Tibial nerve (tissue), 4 donors: ENCODE measurements around the gene DLX4. TPM values are rescaled to one million over a fixed set of nuclear protein-coding genes. Genes with fewer than 3 reads are reported as not detected.

Experiments
- DNase-seq, 2 donors: peaks; one replicate each; pipeline ENCODE4 v3.0.0-alpha.2; 2019; ENCODE audit warnings: low spot score in 2 of 2
- H3K27ac ChIP-seq, 4 donors: fragments of 200-600 bp; sonication (generic) in 3 of 4; one replicate each; pipeline ENCODE4 v1.5.1; 2017 to 2019; ENCODE audit warnings: mild to moderate bottlenecking in 1 of 4
- H3K27me3 ChIP-seq, 2 donors: fragments of 200-600 bp; sonication (generic) in 1 of 2; one replicate each; pipeline versions ENCODE4 v1.5.1 to v1.6.0; 2017 to 2019
- H3K36me3 ChIP-seq, 3 donors: fragments of 200-600 bp; sonication (generic); one replicate each; pipeline ENCODE4 v1.5.1; 2018 to 2019
- H3K4me1 ChIP-seq, 4 donors: fragments of 200-600 bp; sonication (generic) in 3 of 4; one replicate each; pipeline ENCODE4 v1.5.1; 2017 to 2019
- H3K4me3 ChIP-seq, 4 donors: fragments of 200-600 bp; sonication (generic) in 3 of 4; one replicate each; pipeline ENCODE4 v1.5.1; 2017 to 2019; ENCODE audit warnings: mild to moderate bottlenecking in 1 of 4, moderate library complexity in 1 of 4
- H3K9me3 ChIP-seq, 4 donors: fragments of 200-600 bp; sonication (generic) in 3 of 4; one replicate each; pipeline ENCODE4 v1.5.1; 2017 to 2019
- EP300 ChIP-seq, 2 donors: sonication (generic); formaldehyde crosslinking; IDR thresholded peaks; one replicate each; pipeline ENCODE4 v1.6.1; 2017; ENCODE audit warnings: antibody characterized with exemption in 2 of 2, mild to moderate bottlenecking in 1 of 2
- POLR2A ChIP-seq, 2 donors: fragments of 450-650 bp; IDR thresholded peaks; one replicate each; pipeline ENCODE4 v1.6.1; 2017; ENCODE audit warnings: antibody characterized with exemption in 2 of 2, mild to moderate bottlenecking in 2 of 2, moderate library complexity in 2 of 2
- WGBS, 2 donors: methylation state at CpG; one replicate each; pipeline ENCODE4 v1.1.5; 2018; 5-methylcytosine and 5-hydroxymethylcytosine counted together
- total RNA-seq, 4 donors: library from RNA; depleted of rRNA; stranded (reverse); fragments of >200 nt; gene quantifications; one replicate each; pipeline ENCODE4 v1.1.0, GENCODE V29; 2016
- TF ChIP-seq, protein P1 (sequence below), 5 experiments: fragments of 200-600 bp in 3 of 5; fragments of 450-650 bp in 2 of 5; sonication (generic) in 3 of 5; IDR thresholded peaks; one replicate each; pipeline ENCODE4 v1.5.1; 2016 to 2019; ENCODE audit warnings: antibody characterized with exemption in 5 of 5, mild to moderate bottlenecking in 3 of 5, moderate library complexity in 2 of 5

DLX4 gene
- total RNA-seq, 4 donors from 2014 or later = not detected

- no peak for DNase-seq
- TF ChIP-seq POLR2A (IDR thresholded peaks at IDR 0.05) (no peak), EP300 (IDR thresholded peaks at IDR 0.05) (no peak)
- TF ChIP-seq, protein P1, sequence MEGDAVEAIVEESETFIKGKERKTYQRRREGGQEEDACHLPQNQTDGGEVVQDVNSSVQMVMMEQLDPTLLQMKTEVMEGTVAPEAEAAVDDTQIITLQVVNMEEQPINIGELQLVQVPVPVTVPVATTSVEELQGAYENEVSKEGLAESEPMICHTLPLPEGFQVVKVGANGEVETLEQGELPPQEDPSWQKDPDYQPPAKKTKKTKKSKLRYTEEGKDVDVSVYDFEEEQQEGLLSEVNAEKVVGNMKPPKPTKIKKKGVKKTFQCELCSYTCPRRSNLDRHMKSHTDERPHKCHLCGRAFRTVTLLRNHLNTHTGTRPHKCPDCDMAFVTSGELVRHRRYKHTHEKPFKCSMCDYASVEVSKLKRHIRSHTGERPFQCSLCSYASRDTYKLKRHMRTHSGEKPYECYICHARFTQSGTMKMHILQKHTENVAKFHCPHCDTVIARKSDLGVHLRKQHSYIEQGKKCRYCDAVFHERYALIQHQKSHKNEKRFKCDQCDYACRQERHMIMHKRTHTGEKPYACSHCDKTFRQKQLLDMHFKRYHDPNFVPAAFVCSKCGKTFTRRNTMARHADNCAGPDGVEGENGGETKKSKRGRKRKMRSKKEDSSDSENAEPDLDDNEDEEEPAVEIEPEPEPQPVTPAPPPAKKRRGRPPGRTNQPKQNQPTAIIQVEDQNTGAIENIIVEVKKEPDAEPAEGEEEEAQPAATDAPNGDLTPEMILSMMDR (IDR thresholded peaks at IDR 0.05) = no peak
- WGBS, 2 donors = 80 to 84% methylated on average over 4 of the region's 4 CpGs
- Histone ChIP-seq H3K9me3 (no peaks in the 10 kb centered on the region), H3K4me1 (no peaks in the 10 kb centered on the region), H3K27ac (no peak overlapping the region), H3K4me3 (no peak overlapping the region), H3K36me3 (no peaks in the 10 kb centered on the region), H3K27me3 (peaks cover 0 to 78% of the 10 kb centered on the region in 2 donors)
Measured at GRCh38 chr17:49979748-49980479, 10.9 kb downstream of the DLX4 start.

DNA sequence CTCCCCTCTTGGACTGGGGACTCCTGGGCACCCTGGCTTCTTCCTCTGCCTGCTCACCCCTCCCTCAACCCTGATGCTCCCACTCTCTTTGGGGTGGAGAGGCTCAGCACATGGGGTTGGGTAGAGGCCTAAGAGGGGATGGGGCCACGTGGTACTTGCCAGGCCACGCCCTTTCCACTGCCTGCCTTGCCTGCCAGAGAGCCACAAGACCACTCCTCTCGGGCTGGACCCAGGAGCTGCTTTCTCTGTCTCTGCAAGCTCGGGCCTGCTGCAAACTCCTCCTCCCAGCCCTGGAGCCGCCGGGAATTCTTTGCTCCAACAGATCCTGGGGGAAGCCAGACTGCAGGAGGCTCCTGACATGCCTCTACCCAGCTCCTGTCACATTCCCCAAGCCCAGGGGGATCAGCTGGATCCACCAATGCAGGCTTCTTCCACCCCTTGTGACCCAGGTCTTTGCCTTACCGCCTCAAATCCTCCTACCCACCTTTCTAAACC lies 11.8 kb downstream of the DLX4 start:
- Histone ChIP-seq H3K9me3 (no peaks in the 10 kb centered on the region), H3K4me3 (no peak overlapping the region), H3K36me3 (no peaks in the 10 kb centered on the region), H3K27me3 (peaks cover 0 to 76% of the 10 kb centered on the region in 2 donors), H3K27ac (no peak overlapping the region), H3K4me1 (no peaks in the 10 kb centered on the region)
- WGBS, 2 donors = 37 to 38% methylated on average over 7 of the region's 7 CpGs
- TF ChIP-seq EP300 (IDR thresholded peaks at IDR 0.05) (no peak), POLR2A (IDR thresholded peaks at IDR 0.05) (no peak)
- TF ChIP-seq, protein P1 (IDR thresholded peaks at IDR 0.05) = no peak
- no peak for DNase-seq

- H3K27me3 ChIP-seq = peaks cover 0 to 76% of the 10 kb centered on the region in 2 donors
- no peaks in the 10 kb centered on the region for H3K36me3 ChIP-seq
- no peak for DNase-seq
- TF ChIP-seq POLR2A (IDR thresholded peaks at IDR 0.05) (no peak), EP300 (IDR thresholded peaks at IDR 0.05) (no peak)
- TF ChIP-seq, protein P1 (IDR thresholded peaks at IDR 0.05) = no peak
- H3K9me3 ChIP-seq = no peaks in the 10 kb centered on the region
- 58 to 68% methylated on average over 2 to 3 of the region's 3 CpGs for WGBS, 2 donors
- no peak overlapping the region for H3K4me3 ChIP-seq
- H3K27ac ChIP-seq = no peak overlapping the region
- H3K4me1 ChIP-seq = peaks cover 0 to 10% (median 0%) of the 10 kb centered on the region in 4 donors
Measured at GRCh38 chr17:49984283-49984682, 15.3 kb downstream of the DLX4 start.

DNA sequence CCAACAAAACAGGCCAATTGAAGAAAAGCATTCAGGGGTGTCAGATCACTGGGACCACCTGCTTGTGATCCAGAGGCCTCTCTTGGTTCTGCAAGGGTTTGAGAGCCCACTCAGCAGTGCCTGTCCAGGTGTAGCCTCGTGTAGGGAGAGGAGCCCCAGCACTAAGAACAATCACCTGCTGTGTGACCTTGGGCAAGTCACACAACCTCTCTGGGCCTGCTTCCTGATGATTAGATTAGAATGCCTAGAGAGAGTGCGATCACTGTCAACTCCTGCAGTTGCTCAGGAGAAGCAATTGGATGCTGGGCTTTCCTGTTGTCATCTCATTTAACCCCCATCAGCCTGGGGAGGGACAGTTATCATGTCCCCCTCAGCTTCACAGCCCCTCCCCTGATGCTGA lies 15.8 kb downstream of the DLX4 start:
- Histone ChIP-seq H3K36me3 (no peaks in the 10 kb centered on the region), H3K9me3 (no peaks in the 10 kb centered on the region), H3K4me3 (no peak overlapping the region), H3K27me3 (peaks cover 0 to 78% of the 10 kb centered on the region in 2 donors), H3K27ac (no peak overlapping the region), H3K4me1 (peaks cover 0 to 10% (median 0%) of the 10 kb centered on the region in 4 donors)
- WGBS, 2 donors = 78 to 90% methylated on average over 1 to 2 of the region's 2 CpGs
- TF ChIP-seq, protein P1 (IDR thresholded peaks at IDR 0.05) = no peak
- TF ChIP-seq POLR2A (IDR thresholded peaks at IDR 0.05) = no peak
- no peak for TF ChIP-seq EP300 (IDR thresholded peaks at IDR 0.05)
- no peak for DNase-seq

GRCh38 chr17:49985310-49985990 lies 16.5 kb downstream of the DLX4 start:
- Histone ChIP-seq H3K4me3 (no peak overlapping the region), H3K36me3 (no peaks in the 10 kb centered on the region), H3K4me1 (peaks cover 0 to 10% (median 0%) of the 10 kb centered on the region in 4 donors), H3K9me3 (no peaks in the 10 kb centered on the region), H3K27ac (no peak overlapping the region), H3K27me3 (peaks cover 0 to 80% of the 10 kb centered on the region in 2 donors)
- TF ChIP-seq, protein P1 (IDR thresholded peaks at IDR 0.05) = no peak
- TF ChIP-seq POLR2A (IDR thresholded peaks at IDR 0.05) (no peak), EP300 (IDR thresholded peaks at IDR 0.05) (no peak)
- no peak for DNase-seq
- 59 to 67% methylated on average over 3 of the region's 3 CpGs for WGBS, 2 donors
